ENCODE results near the gene PITPNM3. TPM values are rescaled to one million over a fixed set of nuclear protein-coding genes. Genes with fewer than 3 reads are reported as not detected.

The PITPNM3 gene
- total RNA-seq, 2 experiments from 2014 or later = 0.49 to 0.72 TPM

- Mint-ChIP-seq H3K27me3 (no peaks in the 10 kb centered on the region), H3K36me3 (no peaks in the 10 kb centered on the region), H3K9me3 (no peaks in the 10 kb centered on the region), H3K4me3 (no peak overlapping the region), H3K4me1 (no peaks in the 10 kb centered on the region), H3K27ac (no peak overlapping the region)
- DNase-seq = no peak
These were observed 76.1 kb downstream of the PITPNM3 start for GRCh38 chr17:6480303-6480675.

- H3K27ac Mint-ChIP-seq = no peak overlapping the region
- DNase-seq = no peak
- no peaks in the 10 kb centered on the region for H3K4me1 Mint-ChIP-seq
- no peaks in the 10 kb centered on the region for H3K36me3 Mint-ChIP-seq
- H3K9me3 Mint-ChIP-seq = no peaks in the 10 kb centered on the region
- no peaks in the 10 kb centered on the region for H3K27me3 Mint-ChIP-seq
- no peak overlapping the region for H3K4me3 Mint-ChIP-seq
These were observed 76.6 kb downstream of the PITPNM3 start for GRCh38 chr17:6479622-6480302.

- no peaks in the 10 kb centered on the region for H3K36me3 Mint-ChIP-seq
- H3K9me3 Mint-ChIP-seq = no peaks in the 10 kb centered on the region
- no peak overlapping the region for H3K4me3 Mint-ChIP-seq
- no peak overlapping the region for H3K27ac Mint-ChIP-seq
- H3K4me1 Mint-ChIP-seq = no peaks in the 10 kb centered on the region
- H3K27me3 Mint-ChIP-seq = no peaks in the 10 kb centered on the region
- DNase-seq = no peak
These were observed 77.9 kb downstream of the PITPNM3 start for GRCh38 chr17:6478486-6478885.

- no peak overlapping the region for H3K4me3 Mint-ChIP-seq
- H3K27ac Mint-ChIP-seq = no peak overlapping the region
- H3K36me3 Mint-ChIP-seq = no peaks in the 10 kb centered on the region
- H3K4me1 Mint-ChIP-seq = peaks cover 2% of the 10 kb centered on the region
- no peaks in the 10 kb centered on the region for H3K27me3 Mint-ChIP-seq
- H3K9me3 Mint-ChIP-seq = no peaks in the 10 kb centered on the region
- DNase-seq = no peak
These were observed 78.4 kb downstream of the PITPNM3 start for GRCh38 chr17:6477831-6478383.

GRCh38 chr17:6476810-6477179, 79.6 kb downstream of the PITPNM3 start:
- no peak for DNase-seq
- Mint-ChIP-seq H3K27ac (no peak overlapping the region), H3K36me3 (no peaks in the 10 kb centered on the region), H3K9me3 (no peaks in the 10 kb centered on the region), H3K4me3 (no peak overlapping the region), H3K4me1 (peaks cover 2% of the 10 kb centered on the region), H3K27me3 (no peaks in the 10 kb centered on the region)

- no peaks in the 10 kb centered on the region for H3K36me3 Mint-ChIP-seq
- no peak for DNase-seq
- H3K9me3 Mint-ChIP-seq = no peaks in the 10 kb centered on the region
- no peak overlapping the region for H3K27ac Mint-ChIP-seq
- no peak overlapping the region for H3K4me3 Mint-ChIP-seq
- H3K4me1 Mint-ChIP-seq = peaks cover 2% of the 10 kb centered on the region
- H3K27me3 Mint-ChIP-seq = no peaks in the 10 kb centered on the region
These were observed 80.1 kb downstream of the PITPNM3 start for GRCh38 chr17:6476076-6476809.

- H3K27ac Mint-ChIP-seq = no peak overlapping the region
- no peaks in the 10 kb centered on the region for H3K36me3 Mint-ChIP-seq
- no peaks in the 10 kb centered on the region for H3K27me3 Mint-ChIP-seq
- peaks cover 2% of the 10 kb centered on the region for H3K4me1 Mint-ChIP-seq
- H3K9me3 Mint-ChIP-seq = no peaks in the 10 kb centered on the region
- no peak for DNase-seq
- no peak overlapping the region for H3K4me3 Mint-ChIP-seq
These were observed 80.9 kb downstream of the PITPNM3 start for GRCh38 chr17:6475411-6475810.

- H3K27me3 Mint-ChIP-seq = no peaks in the 10 kb centered on the region
- peaks cover 2% of the 10 kb centered on the region for H3K4me1 Mint-ChIP-seq
- no peaks in the 10 kb centered on the region for H3K36me3 Mint-ChIP-seq
- no peak for DNase-seq
- no peak overlapping the region for H3K27ac Mint-ChIP-seq
- no peak overlapping the region for H3K4me3 Mint-ChIP-seq
- H3K9me3 Mint-ChIP-seq = no peaks in the 10 kb centered on the region
These were observed 81.4 kb downstream of the PITPNM3 start for GRCh38 chr17:6474906-6475305.

- Mint-ChIP-seq H3K27ac (no peak overlapping the region), H3K4me3 (no peak overlapping the region), H3K4me1 (peaks cover 2% of the 10 kb centered on the region), H3K36me3 (no peaks in the 10 kb centered on the region), H3K27me3 (no peaks in the 10 kb centered on the region), H3K9me3 (no peaks in the 10 kb centered on the region)
- DNase-seq = no peak
These were observed 82.0 kb downstream of the PITPNM3 start for GRCh38 chr17:6474376-6474775.

- no peaks in the 10 kb centered on the region for H3K9me3 Mint-ChIP-seq
- peak; percentile 63 for DNase-seq
- H3K27me3 Mint-ChIP-seq = no peaks in the 10 kb centered on the region
- no peak overlapping the region for H3K4me3 Mint-ChIP-seq
- H3K36me3 Mint-ChIP-seq = no peaks in the 10 kb centered on the region
- H3K27ac Mint-ChIP-seq = no peak overlapping the region
- H3K4me1 Mint-ChIP-seq = peaks cover 2% of the 10 kb centered on the region
These were observed 83.1 kb downstream of the PITPNM3 start for GRCh38 chr17:6473128-6473767.

- no peak for DNase-seq
- Mint-ChIP-seq H3K9me3 (no peaks in the 10 kb centered on the region), H3K36me3 (no peaks in the 10 kb centered on the region), H3K4me3 (no peak overlapping the region), H3K4me1 (peaks cover 2% of the 10 kb centered on the region), H3K27me3 (no peaks in the 10 kb centered on the region), H3K27ac (no peak overlapping the region)
These were observed 83.8 kb downstream of the PITPNM3 start for GRCh38 chr17:6472517-6472916.

- Mint-ChIP-seq H3K27ac (no peak overlapping the region), H3K9me3 (no peaks in the 10 kb centered on the region), H3K27me3 (no peaks in the 10 kb centered on the region), H3K4me1 (peaks cover 2% of the 10 kb centered on the region), H3K4me3 (no peak overlapping the region), H3K36me3 (no peaks in the 10 kb centered on the region)
- no peak for DNase-seq
These were observed 84.6 kb downstream of the PITPNM3 start for GRCh38 chr17:6471531-6472465.

GRCh38 chr17:6470751-6471521, 85.4 kb downstream of the PITPNM3 start:
- peaks cover 2% of the 10 kb centered on the region for H3K4me1 Mint-ChIP-seq
- no peaks in the 10 kb centered on the region for H3K36me3 Mint-ChIP-seq
- H3K27ac Mint-ChIP-seq = no peak overlapping the region
- no peak overlapping the region for H3K4me3 Mint-ChIP-seq
- no peaks in the 10 kb centered on the region for H3K9me3 Mint-ChIP-seq
- no peak for DNase-seq
- no peaks in the 10 kb centered on the region for H3K27me3 Mint-ChIP-seq

- H3K4me3 Mint-ChIP-seq = no peak overlapping the region
- H3K9me3 Mint-ChIP-seq = no peaks in the 10 kb centered on the region
- H3K36me3 Mint-ChIP-seq = no peaks in the 10 kb centered on the region
- H3K27ac Mint-ChIP-seq = no peak overlapping the region
- H3K27me3 Mint-ChIP-seq = no peaks in the 10 kb centered on the region
- DNase-seq = no peak
- H3K4me1 Mint-ChIP-seq = peaks cover 2% of the 10 kb centered on the region
These were observed 86.1 kb downstream of the PITPNM3 start for GRCh38 chr17:6470146-6470718.
